Stimulated activated memory B cell treated with anti-CD40 and anti-IgM and Interleukin-4, amounts not matched to agents 10 μg/mL and 1 μg/mL and 100 μg/mL, for 72 hours (primary cell): ENCODE results near the gene UBTD2.
A peak's percentile ranks its signal among the peaks of the same experiment; 100 is the strongest.

Experiments
- ATAC-seq: fragments of 150-1000 bp; cut with Tn5 transposase; 2 replicates; pipeline ENCODE4 v1.10.0; 2021
- H3K27ac Mint-ChIP-seq: one replicate; pipeline ENCODE4 v1.8.0; 2022; ENCODE audit warnings: mild to moderate bottlenecking, mixed read lengths
- H3K27me3 Mint-ChIP-seq: one replicate; pipeline ENCODE4 v1.8.0; 2022; ENCODE audit warnings: mixed read lengths
- H3K36me3 Mint-ChIP-seq: one replicate; pipeline ENCODE4 v1.8.0; 2022; ENCODE audit warnings: mixed read lengths
- H3K4me1 Mint-ChIP-seq: one replicate; pipeline ENCODE4 v1.8.0; 2022; ENCODE audit warnings: mixed read lengths
- H3K4me3 Mint-ChIP-seq: one replicate; pipeline ENCODE4 v1.8.0; 2022; ENCODE audit warnings: mild to moderate bottlenecking, moderate library complexity, mixed read lengths
- H3K9me3 Mint-ChIP-seq: one replicate; pipeline ENCODE4 v1.8.0; 2022; ENCODE audit warnings: mixed read lengths

Gene UBTD2

DNA sequence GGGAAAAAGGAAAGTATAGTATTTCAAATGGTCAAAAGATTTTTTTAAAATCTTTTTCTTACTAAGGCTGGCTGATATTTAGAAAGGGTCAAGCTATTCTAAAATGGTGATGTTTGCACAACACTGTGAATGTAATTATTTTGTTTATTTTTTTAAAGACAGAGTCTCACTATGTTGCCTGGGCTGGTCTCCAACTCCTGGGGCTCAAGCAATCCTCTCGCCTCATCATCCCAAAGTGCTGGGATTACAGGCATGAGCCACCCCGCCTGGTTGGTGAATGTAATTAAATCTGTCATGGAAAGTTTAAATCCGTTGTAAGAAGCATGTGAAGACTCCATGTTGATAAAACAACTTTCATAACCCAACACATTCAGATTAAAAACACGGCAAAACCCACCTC lies 2.6 kb downstream of the UBTD2 start:
- H3K4me3 Mint-ChIP-seq: no peak overlapping the region
- peaks cover 2% of the 10 kb centered on the region for H3K9me3 Mint-ChIP-seq
- peaks cover 25% of the 10 kb centered on the region for H3K4me1 Mint-ChIP-seq
- H3K27ac Mint-ChIP-seq: no peak overlapping the region
- H3K27me3 Mint-ChIP-seq: no peaks in the 10 kb centered on the region
- ATAC-seq: no peak
- H3K36me3 Mint-ChIP-seq: peaks cover 15% of the 10 kb centered on the region

DNA sequence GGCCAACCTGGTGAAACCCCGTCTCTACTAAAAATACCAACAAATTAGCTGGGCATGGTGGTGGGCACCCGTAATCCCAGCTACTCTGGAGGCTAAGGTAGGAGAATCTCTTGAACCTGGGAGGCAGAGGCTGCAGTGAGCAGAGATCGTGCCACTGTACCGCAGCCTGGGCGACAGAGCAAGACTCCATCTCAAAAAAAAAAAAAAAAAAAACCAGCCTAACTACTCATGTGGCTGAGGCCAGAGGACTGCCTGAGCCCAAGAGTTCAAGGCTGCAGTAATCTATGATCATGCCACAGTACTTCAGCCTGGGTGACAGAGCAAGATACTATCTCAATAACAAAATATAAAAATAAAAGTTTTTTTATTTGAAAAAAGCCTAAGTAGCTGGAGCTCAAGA lies 3.2 kb downstream of the UBTD2 start:
- H3K4me3 Mint-ChIP-seq: no peak overlapping the region
- no peak for ATAC-seq
- H3K27me3 Mint-ChIP-seq: no peaks in the 10 kb centered on the region
- peaks cover 15% of the 10 kb centered on the region for H3K36me3 Mint-ChIP-seq
- H3K9me3 Mint-ChIP-seq: peaks cover 2% of the 10 kb centered on the region
- peaks cover 31% of the 10 kb centered on the region for H3K4me1 Mint-ChIP-seq
- no peak overlapping the region for H3K27ac Mint-ChIP-seq

DNA sequence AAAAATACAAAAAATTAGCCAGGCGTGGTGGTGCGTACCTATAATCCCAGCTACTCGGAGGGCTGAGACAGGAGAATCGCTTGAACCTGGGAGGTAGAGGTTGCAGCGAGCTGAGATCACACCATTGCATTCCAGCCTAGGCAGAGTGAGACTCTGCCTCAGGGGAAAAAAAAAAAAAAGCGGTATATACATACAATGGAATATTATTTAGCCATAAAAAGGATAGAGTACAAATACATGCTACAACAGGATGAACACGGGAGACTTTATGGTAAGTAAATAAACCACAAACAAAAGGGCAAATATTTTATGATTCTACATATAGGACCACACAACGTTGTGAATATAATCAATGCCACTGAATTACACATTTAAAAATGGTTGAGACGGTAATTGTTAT lies 5.2 kb downstream of the UBTD2 start:
- Mint-ChIP-seq H3K4me3 (no peak overlapping the region), H3K4me1 (peaks cover 46% of the 10 kb centered on the region), H3K27ac (no peak overlapping the region), H3K36me3 (peaks cover 15% of the 10 kb centered on the region), H3K9me3 (peaks cover 2% of the 10 kb centered on the region), H3K27me3 (no peaks in the 10 kb centered on the region)
- ATAC-seq: no peak

DNA sequence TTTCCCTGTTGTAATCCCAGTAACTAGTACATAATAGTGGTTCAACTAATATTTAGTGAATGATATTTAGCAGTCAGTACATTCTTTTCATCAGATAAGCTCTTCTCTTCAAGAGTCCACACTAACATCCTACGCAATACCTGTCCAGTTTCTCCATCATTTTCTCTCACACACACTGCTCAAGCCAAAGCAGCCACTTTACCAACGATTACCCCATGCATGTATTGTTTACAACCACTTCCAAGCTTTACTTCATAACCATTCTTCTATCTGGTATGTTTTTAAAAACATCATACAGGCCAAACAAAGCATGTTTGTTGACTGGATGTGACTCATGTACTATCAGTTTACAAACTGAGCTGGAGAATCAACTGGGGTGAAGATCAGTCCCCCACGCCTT lies 7.3 kb downstream of the UBTD2 start:
- peaks cover 15% of the 10 kb centered on the region for H3K36me3 Mint-ChIP-seq
- H3K27ac Mint-ChIP-seq: no peak overlapping the region
- H3K4me1 Mint-ChIP-seq: peaks cover 35% of the 10 kb centered on the region
- no peaks in the 10 kb centered on the region for H3K27me3 Mint-ChIP-seq
- H3K4me3 Mint-ChIP-seq: no peak overlapping the region
- no peak for ATAC-seq
- peaks cover 2% of the 10 kb centered on the region for H3K9me3 Mint-ChIP-seq

DNA sequence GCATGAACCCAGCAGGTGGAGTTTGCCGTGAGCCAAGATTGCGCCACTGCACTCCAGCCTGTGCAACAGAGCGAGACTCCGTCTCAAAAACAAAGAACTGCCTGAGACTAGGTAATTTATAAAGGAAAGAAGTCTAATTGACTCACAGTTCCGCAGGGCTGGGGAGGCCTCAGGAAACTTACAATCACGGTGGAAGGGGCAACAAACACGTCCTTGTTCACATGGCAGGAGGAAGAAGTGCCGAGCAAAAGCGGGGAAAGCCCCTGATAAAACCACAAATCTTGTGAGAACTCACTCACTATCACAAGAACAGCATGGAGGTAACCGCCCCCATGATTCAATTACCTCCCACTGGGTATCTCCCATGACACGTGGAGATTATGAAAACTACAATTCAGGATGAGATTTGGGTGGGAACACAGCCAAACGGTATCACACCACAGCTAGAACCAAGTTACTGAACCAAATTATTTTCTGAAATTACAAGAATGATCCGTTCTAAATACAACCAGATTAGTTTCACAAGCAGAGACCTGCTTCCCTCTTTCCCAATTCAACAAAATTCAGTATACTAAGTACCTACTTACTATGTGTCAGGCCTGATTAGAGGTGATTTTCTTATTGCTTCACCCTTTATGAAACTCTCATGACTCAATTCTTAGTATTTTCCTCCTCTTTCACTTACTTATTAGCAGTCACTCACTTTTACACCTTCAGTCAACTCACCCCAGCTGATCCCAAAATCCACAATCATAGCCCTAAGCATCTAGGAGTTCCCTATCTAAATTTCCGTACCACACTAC lies 8.4 kb downstream of the UBTD2 start:
- peaks cover 35% of the 10 kb centered on the region for H3K4me1 Mint-ChIP-seq
- peak; percentile 77 for ATAC-seq
- peaks cover 21% of the 10 kb centered on the region for H3K36me3 Mint-ChIP-seq
- H3K27me3 Mint-ChIP-seq: no peaks in the 10 kb centered on the region
- H3K4me3 Mint-ChIP-seq: no peak overlapping the region
- peaks cover 2% of the 10 kb centered on the region for H3K9me3 Mint-ChIP-seq
- peak overlapping the region; percentile 3 for H3K27ac Mint-ChIP-seq

DNA sequence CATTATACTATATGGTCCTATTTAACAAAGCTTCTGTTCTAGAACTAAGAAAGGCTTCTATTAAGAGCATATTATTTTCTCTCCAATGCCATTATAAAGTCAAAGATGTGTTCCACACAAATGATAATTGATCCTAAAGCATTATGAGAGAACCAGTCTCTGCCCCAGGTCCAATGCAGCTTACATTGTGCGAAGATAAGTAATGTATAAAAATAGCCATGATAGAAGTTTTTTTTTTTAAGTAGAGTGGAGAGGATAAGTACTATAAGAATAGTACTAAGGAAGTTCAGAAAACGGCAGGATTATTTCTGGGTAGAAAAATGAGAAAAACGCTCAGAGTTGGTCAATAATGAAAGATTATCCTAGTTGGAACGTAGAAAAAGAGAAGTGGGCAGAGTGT lies 15.6 kb downstream of the UBTD2 start:
- Mint-ChIP-seq H3K27me3 (no peaks in the 10 kb centered on the region), H3K36me3 (peaks cover 36% of the 10 kb centered on the region), H3K4me1 (peaks cover 24% of the 10 kb centered on the region), H3K9me3 (no peaks in the 10 kb centered on the region), H3K27ac (no peak overlapping the region), H3K4me3 (no peak overlapping the region)
- no peak for ATAC-seq

DNA sequence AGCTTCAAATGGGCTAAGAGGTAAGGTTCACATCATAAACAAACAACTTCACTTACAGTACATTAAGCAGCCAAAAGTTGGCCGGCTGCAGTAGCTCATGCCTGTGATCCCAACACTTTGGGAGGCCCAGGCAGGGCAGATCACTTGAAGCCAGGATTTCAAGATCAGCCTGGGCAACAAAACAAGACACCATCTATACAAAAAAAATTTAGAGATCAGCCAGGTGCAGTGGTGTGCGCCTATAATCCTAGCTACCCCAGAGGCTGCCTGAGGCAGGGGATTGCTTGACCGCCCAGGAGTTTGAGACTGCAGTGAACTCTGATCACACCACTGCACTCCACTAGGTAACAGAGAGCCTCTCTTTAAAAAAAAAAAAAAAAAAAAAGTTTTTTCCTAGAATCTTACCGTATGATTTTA lies 16.9 kb downstream of the UBTD2 start:
- no peaks in the 10 kb centered on the region for H3K9me3 Mint-ChIP-seq
- peaks cover 36% of the 10 kb centered on the region for H3K36me3 Mint-ChIP-seq
- ATAC-seq: no peak
- H3K4me1 Mint-ChIP-seq: peaks cover 17% of the 10 kb centered on the region
- H3K4me3 Mint-ChIP-seq: no peak overlapping the region
- no peak overlapping the region for H3K27ac Mint-ChIP-seq
- no peaks in the 10 kb centered on the region for H3K27me3 Mint-ChIP-seq

DNA sequence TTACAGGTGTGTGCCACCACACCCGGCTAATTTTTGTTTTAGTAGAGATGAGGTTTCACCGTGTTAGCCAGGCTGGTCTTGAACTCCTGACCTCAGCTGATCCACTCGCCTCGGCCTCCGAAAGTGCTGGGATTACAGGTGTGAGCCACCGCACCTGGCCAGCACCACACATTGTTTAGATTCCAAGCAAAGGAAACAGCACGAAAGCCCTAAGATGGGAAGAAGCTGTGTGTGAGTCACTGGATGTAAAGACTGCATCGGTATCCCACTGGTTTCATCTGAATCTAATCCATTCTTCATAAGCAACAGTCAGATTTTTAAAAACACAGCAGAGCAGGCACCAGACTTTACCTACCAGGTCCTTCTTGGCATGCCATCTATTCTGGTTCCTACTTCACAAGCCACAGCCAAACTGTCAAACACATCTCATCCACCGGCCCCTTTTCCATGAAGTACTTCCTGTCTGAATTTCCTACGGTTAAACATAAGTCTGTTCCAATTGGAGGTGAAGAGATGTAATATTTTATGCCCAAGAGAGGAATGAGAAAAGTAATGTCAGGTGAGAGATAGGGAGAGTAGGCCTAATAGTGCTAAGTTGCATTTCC lies 17.4 kb downstream of the UBTD2 start:
- H3K4me3 Mint-ChIP-seq: no peak overlapping the region
- peaks cover 17% of the 10 kb centered on the region for H3K4me1 Mint-ChIP-seq
- no peak for ATAC-seq
- H3K9me3 Mint-ChIP-seq: no peaks in the 10 kb centered on the region
- H3K36me3 Mint-ChIP-seq: peaks cover 37% of the 10 kb centered on the region
- H3K27ac Mint-ChIP-seq: no peak overlapping the region
- no peaks in the 10 kb centered on the region for H3K27me3 Mint-ChIP-seq

DNA sequence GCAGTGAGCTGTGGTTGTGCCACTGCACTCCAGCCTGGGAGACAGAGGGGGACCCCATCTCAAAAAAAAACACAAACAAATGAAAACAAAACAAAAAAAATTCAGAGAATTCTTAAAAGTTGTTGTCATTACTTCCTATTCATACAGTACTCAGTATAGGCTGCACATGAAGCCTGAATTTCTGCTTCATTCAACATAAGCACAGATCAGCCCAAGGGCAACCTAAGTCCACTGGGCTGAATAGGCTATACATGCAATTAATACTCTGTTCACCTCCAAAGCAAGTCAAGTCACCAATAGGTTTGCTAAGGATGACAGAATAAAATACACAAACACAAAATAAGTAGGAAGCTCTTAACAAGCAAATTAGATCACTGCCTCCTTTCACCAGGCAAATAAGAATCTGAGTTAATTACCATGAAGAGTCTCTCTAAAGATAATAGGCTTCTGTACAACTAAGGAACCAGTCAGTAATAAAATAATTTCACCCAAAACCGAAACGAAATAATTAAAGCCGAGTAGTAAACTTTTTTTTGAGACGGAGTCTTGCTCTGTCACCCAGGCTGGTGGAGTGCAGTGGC lies 18.7 kb downstream of the UBTD2 start:
- no peaks in the 10 kb centered on the region for H3K27me3 Mint-ChIP-seq
- no peak for ATAC-seq
- peaks cover 17% of the 10 kb centered on the region for H3K4me1 Mint-ChIP-seq
- H3K4me3 Mint-ChIP-seq: no peak overlapping the region
- H3K9me3 Mint-ChIP-seq: no peaks in the 10 kb centered on the region
- H3K27ac Mint-ChIP-seq: no peak overlapping the region
- peaks cover 42% of the 10 kb centered on the region for H3K36me3 Mint-ChIP-seq

DNA sequence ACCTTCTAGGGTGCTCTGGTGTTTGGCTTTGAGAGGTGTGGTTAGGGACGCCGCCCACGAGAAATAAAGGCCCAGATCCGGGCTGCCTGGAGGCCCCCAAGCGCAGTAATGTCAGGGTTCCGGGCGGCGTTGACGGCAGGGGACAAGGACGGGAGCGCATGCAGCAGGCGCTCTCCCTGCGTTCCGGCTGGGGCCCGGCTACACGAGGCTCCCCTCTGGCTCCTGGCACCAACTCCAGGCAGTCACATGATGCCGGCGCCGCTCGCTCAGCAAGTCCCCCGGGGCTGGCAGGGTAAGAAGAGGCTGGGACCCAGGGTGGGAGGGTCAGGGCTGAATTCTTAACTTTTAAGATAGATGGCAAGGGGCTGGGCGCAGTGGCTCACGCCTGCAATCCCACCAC lies 28.1 kb downstream of the UBTD2 start:
- H3K4me3 Mint-ChIP-seq: no peak overlapping the region
- peaks cover 55% of the 10 kb centered on the region for H3K36me3 Mint-ChIP-seq
- peaks cover 12% of the 10 kb centered on the region for H3K9me3 Mint-ChIP-seq
- no peaks in the 10 kb centered on the region for H3K27me3 Mint-ChIP-seq
- H3K27ac Mint-ChIP-seq: no peak overlapping the region
- no peak for ATAC-seq
- H3K4me1 Mint-ChIP-seq: no peaks in the 10 kb centered on the region

DNA sequence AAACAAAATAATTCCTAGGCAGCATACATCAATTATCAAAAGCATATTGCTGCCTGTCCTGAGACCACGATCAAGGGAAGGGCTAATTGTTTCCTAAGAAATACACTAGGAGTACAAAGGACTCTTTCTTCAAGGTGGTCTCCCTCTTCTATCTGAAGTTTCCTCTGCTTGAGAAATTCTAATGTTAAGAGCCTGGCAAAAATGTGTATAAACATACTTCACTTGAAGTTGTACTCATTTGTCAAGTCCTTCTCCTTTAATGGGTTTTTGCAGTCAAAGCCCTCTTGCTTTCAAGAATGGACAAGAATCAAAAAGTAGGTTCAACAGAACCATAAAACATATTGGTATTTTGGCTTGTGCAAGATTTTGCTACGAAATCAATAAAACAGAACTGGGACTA lies 31.1 kb downstream of the UBTD2 start:
- Mint-ChIP-seq H3K4me3 (no peak overlapping the region), H3K36me3 (peaks cover 54% of the 10 kb centered on the region), H3K4me1 (peaks cover 6% of the 10 kb centered on the region), H3K27me3 (no peaks in the 10 kb centered on the region), H3K27ac (no peak overlapping the region), H3K9me3 (peaks cover 11% of the 10 kb centered on the region)
- ATAC-seq: no peak

DNA sequence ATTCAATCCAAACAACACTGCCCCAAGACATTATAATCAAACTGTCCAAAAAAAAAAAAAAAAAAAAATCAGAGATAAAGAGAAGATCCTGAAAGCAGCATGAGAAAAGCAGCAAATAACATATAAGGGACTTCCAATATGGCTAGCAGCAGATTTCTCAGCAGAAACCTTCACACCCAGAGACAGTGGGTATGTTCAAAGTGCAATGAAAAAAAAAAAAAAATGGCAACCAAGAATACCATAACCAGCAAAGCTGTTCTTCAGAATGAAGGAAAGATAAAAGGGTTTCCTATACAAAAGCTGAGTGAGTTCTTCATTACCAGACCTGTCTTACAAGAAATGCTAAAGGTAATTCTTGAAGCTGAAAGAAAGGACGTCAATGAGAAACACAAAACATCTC lies 32.1 kb downstream of the UBTD2 start:
- H3K4me1 Mint-ChIP-seq: peaks cover 6% of the 10 kb centered on the region
- no peak for ATAC-seq
- no peak overlapping the region for H3K4me3 Mint-ChIP-seq
- peaks cover 9% of the 10 kb centered on the region for H3K9me3 Mint-ChIP-seq
- H3K27me3 Mint-ChIP-seq: no peaks in the 10 kb centered on the region
- H3K36me3 Mint-ChIP-seq: peaks cover 46% of the 10 kb centered on the region
- H3K27ac Mint-ChIP-seq: no peak overlapping the region

DNA sequence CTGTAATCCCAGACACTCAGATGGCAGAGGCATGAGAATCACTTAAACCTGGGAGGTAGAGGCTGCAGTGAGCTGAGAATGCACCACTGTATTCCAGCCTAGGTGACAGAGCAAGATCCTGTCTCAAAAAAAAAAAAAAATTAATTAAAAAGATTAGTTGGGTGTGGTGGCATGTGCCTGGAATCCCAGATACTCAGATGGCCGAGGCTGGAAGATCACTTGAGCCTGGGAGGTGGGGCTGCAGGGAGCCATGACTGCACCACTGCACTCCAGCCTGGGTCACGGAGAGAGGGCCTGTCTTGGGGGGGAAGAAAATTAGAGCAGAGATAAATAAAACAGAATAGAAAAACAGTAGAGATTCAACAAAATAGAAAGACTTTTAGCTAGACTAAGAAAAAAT lies 34.9 kb downstream of the UBTD2 start:
- Mint-ChIP-seq H3K4me1 (peaks cover 6% of the 10 kb centered on the region), H3K36me3 (peaks cover 31% of the 10 kb centered on the region), H3K9me3 (peaks cover 9% of the 10 kb centered on the region), H3K27me3 (no peaks in the 10 kb centered on the region), H3K4me3 (no peak overlapping the region), H3K27ac (no peak overlapping the region)
- no peak for ATAC-seq

DNA sequence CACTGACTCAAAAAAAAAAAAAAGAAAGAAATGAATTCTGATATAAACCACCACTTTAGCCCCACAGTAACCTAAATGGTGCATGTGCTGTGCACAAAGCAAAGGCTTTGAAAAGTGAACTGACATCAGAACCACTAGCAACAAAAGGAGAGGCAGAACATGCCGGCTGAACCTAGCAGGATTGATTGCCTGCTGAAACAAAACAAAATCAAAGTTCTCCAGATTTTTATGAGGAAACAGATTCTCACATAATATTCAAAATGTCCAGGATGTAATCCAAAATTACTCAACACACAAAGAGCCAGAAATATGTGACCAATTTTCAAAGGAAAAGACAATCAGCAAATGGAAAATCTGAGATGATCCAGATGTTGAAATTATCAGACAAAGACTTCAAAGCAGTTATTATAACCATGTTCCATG lies 37.9 kb downstream of the UBTD2 start:
- Mint-ChIP-seq H3K27me3 (no peaks in the 10 kb centered on the region), H3K4me3 (no peak overlapping the region), H3K4me1 (peaks cover 11% of the 10 kb centered on the region), H3K36me3 (peaks cover 26% of the 10 kb centered on the region), H3K9me3 (peaks cover 8% of the 10 kb centered on the region), H3K27ac (no peak overlapping the region)
- ATAC-seq: no peak

DNA sequence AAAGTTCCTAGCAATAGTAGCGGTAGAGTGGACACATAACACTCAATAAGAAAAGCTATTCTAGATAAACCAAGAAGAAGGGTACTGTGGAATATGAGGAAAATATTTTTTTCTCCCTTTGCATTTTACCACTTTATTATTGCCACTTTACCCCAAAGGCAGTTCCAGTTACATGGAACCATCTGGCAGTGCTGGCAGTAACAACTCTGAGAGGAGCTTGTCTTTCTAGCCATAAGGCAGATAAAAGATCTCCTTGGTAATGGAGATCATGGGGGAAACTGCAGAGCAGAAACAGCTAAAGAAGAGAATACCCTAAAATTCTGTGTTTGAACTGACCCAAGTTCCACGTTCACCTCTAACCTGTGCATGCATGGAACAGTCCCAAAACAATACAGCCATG lies 38.5 kb downstream of the UBTD2 start:
- Mint-ChIP-seq H3K4me3 (no peak overlapping the region), H3K36me3 (peaks cover 26% of the 10 kb centered on the region), H3K27me3 (no peaks in the 10 kb centered on the region), H3K4me1 (peaks cover 11% of the 10 kb centered on the region), H3K9me3 (peaks cover 8% of the 10 kb centered on the region), H3K27ac (no peak overlapping the region)
- ATAC-seq: no peak

DNA sequence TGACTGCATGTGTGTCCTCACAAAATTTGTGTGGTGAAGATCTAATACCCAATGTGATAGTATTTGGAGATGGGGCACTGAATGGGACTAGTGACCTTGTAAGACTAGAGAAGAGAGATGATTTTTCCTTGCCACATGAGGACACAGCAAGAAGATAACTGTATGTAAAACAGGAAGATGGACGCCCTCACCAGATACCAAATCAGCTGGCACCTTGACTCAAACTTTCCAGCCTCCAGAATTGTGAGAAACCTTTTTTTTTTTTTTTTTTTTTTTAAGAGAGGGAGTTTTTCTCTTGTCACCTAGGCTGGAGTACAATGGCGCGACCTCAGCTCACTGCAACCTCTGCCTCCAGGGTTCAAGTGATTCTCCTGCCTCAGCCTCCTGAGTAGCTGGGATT lies 40.3 kb downstream of the UBTD2 start:
- Mint-ChIP-seq H3K27ac (no peak overlapping the region), H3K4me3 (no peak overlapping the region), H3K9me3 (peaks cover 2% of the 10 kb centered on the region), H3K27me3 (no peaks in the 10 kb centered on the region), H3K36me3 (peaks cover 12% of the 10 kb centered on the region), H3K4me1 (peaks cover 16% of the 10 kb centered on the region)
- ATAC-seq: no peak
